DND-41 (cell line): Measurements from ENCODE around the gene GABRR3.

Source experiments
- EZH2 ChIP-seq: IDR thresholded peaks from 3 replicates; pipeline ENCODE4 v1.6.1; 2012; ENCODE audit warnings: borderline replicate concordance, low read depth, mild to moderate bottlenecking, moderate library complexity, low read length, inconsistent platforms; ENCODE audit not compliant: severe bottlenecking
- TF ChIP-seq, protein P1 (sequence below): IDR thresholded peaks from 2 replicates; pipeline ENCODE4 v1.5.1; 2012; ENCODE audit warnings: borderline replicate concordance, low read length, moderate library complexity, mild to moderate bottlenecking; ENCODE audit not compliant: poor library complexity, severe bottlenecking; ENCODE audit errors: extremely low read depth

DNA sequence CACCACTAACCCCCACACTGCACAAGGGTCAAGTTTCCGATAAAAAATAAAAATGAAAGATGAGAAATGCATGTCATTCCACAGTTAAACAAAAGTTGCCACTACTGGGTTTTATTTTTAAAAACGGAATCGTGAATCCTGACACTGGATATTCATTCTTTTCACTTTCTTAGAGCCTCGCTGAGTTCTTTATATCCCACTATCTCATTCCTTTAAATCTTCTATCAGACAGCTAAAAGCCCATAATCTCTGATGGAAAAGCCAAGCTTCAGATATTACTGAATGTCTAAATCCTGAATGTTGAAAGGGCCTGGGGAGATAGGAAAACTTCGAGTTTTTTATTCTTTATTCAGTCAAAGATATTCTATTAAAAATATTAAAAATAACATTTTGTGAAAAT is 74.6 kb downstream of the GABRR3 start:
- TF ChIP-seq, protein P1, sequence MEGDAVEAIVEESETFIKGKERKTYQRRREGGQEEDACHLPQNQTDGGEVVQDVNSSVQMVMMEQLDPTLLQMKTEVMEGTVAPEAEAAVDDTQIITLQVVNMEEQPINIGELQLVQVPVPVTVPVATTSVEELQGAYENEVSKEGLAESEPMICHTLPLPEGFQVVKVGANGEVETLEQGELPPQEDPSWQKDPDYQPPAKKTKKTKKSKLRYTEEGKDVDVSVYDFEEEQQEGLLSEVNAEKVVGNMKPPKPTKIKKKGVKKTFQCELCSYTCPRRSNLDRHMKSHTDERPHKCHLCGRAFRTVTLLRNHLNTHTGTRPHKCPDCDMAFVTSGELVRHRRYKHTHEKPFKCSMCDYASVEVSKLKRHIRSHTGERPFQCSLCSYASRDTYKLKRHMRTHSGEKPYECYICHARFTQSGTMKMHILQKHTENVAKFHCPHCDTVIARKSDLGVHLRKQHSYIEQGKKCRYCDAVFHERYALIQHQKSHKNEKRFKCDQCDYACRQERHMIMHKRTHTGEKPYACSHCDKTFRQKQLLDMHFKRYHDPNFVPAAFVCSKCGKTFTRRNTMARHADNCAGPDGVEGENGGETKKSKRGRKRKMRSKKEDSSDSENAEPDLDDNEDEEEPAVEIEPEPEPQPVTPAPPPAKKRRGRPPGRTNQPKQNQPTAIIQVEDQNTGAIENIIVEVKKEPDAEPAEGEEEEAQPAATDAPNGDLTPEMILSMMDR: no peak
- TF ChIP-seq EZH2: no peak
